22Rv1 (cell line): ENCODE data around the gene RNF223.
"Not testable (repeated sequence)": the region's sequence is repeated elsewhere in the genome, so short reads cannot be mapped to it uniquely, and the experiment has no call there.

Experiments used
- H3K27ac ChIP-seq: fragments of 450-650 bp; 2 replicates; pipeline ENCODE4 v1.5.1; 2017
- ZFX ChIP-seq: fragments of 450-650 bp; IDR thresholded peaks from 2 replicates; pipeline ENCODE4 v1.6.1; 2017; ENCODE audit warnings: antibody characterized with exemption, borderline replicate concordance
- TF ChIP-seq, protein P1 (sequence below): fragments of 450-650 bp; IDR thresholded peaks from 2 replicates; pipeline ENCODE4 v1.5.1; 2017; ENCODE audit warnings: mild to moderate bottlenecking

Gene RNF223

DNA sequence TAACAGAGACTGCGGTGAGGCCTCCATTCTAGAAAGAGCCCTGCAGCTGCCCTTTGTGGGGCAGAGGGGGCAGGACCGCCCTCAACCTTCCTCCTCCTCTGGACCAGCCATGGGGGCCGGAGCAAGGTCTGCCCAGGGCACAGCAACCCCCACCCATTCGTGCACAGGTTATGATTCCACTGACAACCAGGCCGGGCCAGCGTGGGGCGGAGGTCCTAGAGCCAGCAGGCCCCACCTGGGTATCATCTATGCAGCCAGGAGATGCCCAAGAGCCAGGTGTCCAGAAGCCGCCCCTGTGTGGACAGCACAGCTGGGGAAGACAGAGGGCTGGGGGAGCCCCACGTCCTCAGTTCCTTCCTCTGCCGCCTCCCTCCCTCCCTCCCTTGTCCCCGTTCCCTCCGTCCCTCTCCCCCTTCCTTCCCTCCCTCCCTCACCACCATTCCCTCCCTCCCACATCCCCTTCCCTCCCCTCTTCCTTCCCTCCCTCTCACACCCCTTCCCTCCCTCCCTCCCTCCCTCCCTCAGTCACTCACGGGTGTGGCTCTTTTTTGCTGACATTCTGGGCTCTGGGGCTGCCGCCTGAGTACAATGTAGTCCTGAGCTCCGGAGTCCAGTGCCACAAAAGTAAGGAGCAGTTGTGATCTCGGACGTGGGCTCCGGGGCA lies 12.3 kb downstream of the RNF223 start:
- TF ChIP-seq, protein P1, sequence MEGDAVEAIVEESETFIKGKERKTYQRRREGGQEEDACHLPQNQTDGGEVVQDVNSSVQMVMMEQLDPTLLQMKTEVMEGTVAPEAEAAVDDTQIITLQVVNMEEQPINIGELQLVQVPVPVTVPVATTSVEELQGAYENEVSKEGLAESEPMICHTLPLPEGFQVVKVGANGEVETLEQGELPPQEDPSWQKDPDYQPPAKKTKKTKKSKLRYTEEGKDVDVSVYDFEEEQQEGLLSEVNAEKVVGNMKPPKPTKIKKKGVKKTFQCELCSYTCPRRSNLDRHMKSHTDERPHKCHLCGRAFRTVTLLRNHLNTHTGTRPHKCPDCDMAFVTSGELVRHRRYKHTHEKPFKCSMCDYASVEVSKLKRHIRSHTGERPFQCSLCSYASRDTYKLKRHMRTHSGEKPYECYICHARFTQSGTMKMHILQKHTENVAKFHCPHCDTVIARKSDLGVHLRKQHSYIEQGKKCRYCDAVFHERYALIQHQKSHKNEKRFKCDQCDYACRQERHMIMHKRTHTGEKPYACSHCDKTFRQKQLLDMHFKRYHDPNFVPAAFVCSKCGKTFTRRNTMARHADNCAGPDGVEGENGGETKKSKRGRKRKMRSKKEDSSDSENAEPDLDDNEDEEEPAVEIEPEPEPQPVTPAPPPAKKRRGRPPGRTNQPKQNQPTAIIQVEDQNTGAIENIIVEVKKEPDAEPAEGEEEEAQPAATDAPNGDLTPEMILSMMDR, result no peak
- TF ChIP-seq ZFX, result no peak
- H3K27ac ChIP-seq, result no peak overlapping the region

DNA sequence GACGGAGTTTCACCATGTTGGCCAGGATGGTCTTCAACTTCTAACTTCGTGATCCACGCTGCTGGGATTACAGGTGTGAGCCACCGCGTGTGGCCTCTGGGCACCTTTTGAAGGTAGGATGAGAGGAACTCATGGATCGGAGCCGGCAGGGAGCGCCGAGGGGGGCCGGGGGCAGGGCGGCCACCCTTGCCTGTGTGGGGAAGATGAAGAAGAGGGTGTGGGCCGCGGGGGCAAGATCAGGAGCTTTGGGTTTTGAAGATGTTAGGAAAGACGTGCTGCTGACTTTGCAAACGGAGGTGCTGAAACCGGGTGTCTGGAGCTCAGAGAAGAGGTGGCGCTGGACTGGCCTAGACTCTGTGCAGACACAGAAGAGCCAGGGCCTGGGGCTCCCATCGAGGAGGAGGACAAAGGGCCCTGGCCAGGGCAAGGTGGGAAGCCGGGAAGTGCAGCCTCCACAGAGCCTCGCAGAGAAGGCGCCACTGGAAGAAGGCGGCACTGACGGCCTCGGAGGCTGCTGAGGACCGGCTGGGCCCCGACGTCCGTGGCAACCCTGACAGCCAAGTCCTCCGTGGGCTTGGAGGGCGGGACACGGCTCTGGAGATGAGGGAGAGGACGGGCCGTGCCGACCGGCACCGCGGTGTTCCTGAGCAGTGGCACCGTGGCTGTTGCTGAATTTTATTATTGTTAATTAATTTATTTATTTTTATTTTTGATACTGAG lies 13.7 kb downstream of the RNF223 start:
- no peak overlapping the region for H3K27ac ChIP-seq
- TF ChIP-seq, protein P1, result no peak
- no peak for TF ChIP-seq ZFX

DNA sequence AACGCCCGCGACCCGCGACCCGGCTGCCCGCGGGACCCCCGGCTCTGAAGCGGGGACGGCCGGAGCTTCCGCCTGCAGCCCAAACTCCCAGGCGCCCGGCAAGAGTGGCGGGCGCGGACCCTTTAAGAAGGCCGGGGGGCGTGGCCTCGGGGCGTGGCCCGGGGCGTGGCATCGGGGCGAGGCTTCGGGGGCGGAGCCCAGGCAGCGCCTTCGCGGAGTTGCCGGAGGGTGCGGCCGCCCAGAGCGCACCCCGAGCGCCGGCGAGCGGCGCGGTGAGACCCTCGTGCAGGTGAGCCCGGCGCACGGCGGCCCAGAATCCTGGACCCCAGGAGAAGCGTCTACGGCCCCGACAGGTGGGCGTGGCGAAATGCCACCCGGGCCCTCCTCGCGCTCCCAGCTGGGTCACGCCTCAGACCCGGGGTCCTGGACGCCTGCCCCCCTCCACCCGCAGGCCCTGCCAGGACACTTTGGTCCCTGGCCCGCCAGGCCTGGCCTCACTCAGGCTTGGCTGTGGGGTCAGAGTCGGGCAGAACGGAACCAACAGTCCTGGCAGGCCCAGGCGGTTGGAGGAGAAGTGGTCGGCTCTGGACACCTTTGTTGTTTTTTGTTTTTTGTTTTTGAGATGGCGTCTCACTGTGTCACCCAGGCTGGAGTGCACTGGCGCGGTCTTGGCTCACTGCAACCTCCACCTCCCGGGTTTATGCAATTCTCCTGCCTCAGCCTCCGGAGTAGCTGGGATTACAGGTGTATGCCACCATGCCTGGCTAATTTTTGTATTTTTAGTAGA lies 14.4 kb downstream of the RNF223 start:
- no peak for TF ChIP-seq ZFX
- TF ChIP-seq, protein P1, result peak; percentile 71
- H3K27ac ChIP-seq, result no peak overlapping the region; the same call in 1 of the 2 replicates

DNA sequence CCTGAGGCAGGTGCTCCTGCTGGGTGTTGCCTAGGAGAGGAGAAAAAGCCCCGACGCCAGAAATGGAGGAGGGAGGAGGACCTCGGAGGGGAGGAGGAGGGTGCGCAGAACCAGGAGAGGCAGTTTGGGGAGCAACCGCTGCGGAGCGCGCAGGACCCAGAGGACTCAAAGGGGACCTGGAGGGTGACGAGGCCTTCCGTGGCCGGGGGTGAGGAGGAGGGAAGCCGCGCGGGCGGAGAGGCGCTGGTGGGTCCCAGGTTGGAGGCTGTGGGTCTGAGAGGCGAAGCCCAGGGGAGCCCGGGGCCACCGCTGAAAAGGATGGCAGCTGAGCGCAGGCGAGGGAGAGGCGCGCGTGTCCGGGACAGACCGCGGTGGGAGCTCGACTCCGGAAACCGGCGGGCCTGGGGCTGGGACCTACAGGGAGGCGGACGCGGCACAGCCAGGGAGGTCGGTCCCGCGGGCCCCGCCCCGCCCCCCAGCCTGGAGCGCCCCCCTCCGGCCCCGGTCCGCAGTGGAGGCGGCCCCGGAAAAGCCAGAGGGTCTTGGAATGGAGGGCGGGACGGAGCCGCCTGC lies 15.1 kb downstream of the RNF223 start:
- no peak overlapping the region; the same call in 1 of the 2 replicates for H3K27ac ChIP-seq
- no peak for TF ChIP-seq ZFX
- TF ChIP-seq, protein P1, result peak; percentile 89

DNA sequence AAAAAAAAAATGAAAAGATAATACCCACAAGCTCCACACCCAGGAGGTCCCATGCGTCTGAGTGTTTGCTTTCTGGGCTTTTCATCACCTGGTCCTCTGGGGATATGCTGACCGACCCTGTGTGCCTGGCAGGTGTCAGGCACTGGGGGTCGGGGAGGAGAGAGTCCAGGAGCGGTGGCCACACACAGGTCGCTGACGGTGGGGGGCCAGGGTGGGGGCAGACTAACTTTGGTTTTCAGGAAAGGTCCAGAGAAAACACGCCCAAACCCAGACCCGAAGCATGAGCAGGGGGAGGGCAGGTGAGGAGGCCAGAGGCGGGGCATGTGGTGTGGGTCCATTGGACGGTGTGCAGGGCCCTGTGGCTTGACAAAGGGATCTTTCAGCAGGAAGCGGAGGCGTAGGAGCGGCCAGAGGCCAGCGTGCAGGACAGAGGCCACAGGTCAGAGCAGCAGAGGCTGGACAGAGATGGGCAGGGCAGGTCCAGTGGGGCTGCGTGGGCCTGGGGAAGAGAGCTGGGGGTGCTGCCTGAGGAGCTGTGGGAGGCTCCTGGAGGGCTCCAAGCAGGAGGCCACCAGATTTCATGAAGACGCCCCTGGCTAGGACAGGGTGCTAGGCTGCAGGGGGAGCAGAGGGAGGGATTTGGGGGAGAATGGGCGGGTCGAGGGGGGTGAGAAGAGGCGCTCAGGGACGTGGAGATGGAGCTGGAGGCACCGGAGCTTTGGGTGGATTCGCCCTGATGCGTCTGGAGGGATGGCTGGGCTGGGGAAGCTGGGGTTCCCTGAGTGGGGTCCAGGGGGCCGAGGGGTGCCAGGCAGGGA lies 15.8 kb downstream of the RNF223 start:
- no peak overlapping the region for H3K27ac ChIP-seq
- TF ChIP-seq, protein P1, result no peak
- no peak for TF ChIP-seq ZFX

DNA sequence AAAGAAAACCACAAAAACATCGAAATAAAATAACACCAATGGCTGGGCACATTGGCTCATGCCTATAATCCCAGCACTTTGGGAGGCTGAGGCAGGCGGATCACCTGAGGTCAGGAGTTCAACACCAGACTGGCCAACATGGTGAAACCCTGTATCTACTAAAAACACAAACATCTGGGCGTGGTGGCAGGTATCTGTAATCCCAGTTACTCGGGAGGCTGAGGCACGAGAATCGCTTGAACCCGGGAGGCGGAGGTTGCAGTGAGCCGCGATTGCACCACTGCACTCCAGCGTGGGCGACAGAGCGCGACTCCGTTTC lies 16.4 kb downstream of the RNF223 start:
- not testable (repeated sequence) for H3K27ac ChIP-seq
